ENCODE results near the gene IRF8.

- TF ChIP-seq CTCF (conservative IDR thresholded peaks at IDR 0.05; ENCODE audit: low read depth, low read length), result no peak
- TF ChIP-seq EZH2 (IDR thresholded peaks at IDR 0.05; ENCODE audit: borderline replicate concordance, low read depth, low read length, poor library complexity, severe bottlenecking), result no peak
Observed at GRCh38 chr16:85857406-85857805, 41.6 kb upstream of the IRF8 start.

Measured in A673 (cell line).